Measurements from ENCODE around the gene CRYZ.

Gene CRYZ

DNA sequence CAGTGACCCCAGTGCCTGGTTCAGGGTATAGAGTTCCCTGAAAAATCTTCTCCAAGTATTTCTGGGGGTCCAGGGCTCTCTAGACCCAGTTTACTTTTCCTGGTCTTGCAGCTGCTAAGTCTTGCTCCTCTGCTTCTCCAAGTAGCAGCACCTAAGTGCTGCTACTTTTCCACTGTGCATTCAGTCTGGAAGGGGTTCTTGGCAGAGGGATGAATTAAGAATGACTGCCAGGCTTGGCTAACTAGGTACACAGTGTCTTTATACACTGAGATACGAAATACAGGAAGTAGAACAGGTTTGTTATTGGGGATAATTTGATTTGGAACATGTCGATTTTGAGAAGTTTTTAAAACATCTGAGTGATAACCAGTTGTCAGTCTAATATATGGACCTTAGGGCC is 35.0 kb downstream of the CRYZ start:
- TF ChIP-seq, protein P1, sequence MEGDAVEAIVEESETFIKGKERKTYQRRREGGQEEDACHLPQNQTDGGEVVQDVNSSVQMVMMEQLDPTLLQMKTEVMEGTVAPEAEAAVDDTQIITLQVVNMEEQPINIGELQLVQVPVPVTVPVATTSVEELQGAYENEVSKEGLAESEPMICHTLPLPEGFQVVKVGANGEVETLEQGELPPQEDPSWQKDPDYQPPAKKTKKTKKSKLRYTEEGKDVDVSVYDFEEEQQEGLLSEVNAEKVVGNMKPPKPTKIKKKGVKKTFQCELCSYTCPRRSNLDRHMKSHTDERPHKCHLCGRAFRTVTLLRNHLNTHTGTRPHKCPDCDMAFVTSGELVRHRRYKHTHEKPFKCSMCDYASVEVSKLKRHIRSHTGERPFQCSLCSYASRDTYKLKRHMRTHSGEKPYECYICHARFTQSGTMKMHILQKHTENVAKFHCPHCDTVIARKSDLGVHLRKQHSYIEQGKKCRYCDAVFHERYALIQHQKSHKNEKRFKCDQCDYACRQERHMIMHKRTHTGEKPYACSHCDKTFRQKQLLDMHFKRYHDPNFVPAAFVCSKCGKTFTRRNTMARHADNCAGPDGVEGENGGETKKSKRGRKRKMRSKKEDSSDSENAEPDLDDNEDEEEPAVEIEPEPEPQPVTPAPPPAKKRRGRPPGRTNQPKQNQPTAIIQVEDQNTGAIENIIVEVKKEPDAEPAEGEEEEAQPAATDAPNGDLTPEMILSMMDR (IDR thresholded peaks at IDR 0.05), result no peak

GRCh38 chr1:74693473-74693872 is 39.4 kb downstream of the CRYZ start:
- TF ChIP-seq, protein P1 (IDR thresholded peaks at IDR 0.05), result no peak

- TF ChIP-seq, protein P1 (IDR thresholded peaks at IDR 0.05), result no peak
Observed at GRCh38 chr1:74690909-74691308, 41.9 kb downstream of the CRYZ start.

DNA sequence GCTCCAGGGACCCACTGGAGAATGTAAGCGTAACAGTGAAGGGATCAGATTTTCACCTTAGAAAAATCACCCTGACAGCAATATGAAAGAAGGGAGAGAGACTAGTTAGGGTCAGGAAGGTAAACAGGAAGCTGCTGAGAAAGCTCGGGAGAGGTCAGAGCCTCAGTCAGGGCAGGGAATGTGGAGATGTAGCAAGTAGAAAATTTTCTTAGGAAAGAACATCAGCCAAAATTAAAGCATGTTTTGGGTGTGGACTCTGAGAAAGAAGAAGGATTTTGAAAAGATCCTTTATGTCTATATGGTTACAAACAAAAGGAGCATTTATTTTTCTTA is 42.5 kb downstream of the CRYZ start:
- TF ChIP-seq, protein P1 (IDR thresholded peaks at IDR 0.05), result no peak

GRCh38 chr1:74689621-74690363 is 43.1 kb downstream of the CRYZ start:
- TF ChIP-seq, protein P1 (IDR thresholded peaks at IDR 0.05), result peak; percentile 88

DNA sequence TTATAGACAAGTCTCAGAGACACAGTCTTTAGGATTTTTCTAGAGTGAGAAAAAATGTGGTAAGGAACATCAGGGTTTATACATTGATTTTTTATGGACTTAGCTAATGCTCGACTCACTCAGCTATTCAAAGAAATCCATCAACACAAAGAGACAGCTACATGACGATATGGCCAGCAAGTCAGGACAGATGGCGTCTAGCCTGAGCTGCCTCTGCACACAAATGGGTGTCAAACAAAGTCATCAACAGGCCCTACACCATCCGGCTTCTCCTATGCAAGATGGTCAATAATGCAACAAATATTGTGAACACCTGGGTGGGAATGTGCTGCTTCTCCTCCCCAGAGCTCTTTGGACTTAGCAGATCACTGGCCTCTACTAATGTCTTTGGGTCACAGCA is 45.9 kb downstream of the CRYZ start:
- TF ChIP-seq, protein P1 (IDR thresholded peaks at IDR 0.05), result no peak

- TF ChIP-seq, protein P1 (IDR thresholded peaks at IDR 0.05), result no peak
Observed at GRCh38 chr1:74684301-74684700, 48.5 kb downstream of the CRYZ start.

DNA sequence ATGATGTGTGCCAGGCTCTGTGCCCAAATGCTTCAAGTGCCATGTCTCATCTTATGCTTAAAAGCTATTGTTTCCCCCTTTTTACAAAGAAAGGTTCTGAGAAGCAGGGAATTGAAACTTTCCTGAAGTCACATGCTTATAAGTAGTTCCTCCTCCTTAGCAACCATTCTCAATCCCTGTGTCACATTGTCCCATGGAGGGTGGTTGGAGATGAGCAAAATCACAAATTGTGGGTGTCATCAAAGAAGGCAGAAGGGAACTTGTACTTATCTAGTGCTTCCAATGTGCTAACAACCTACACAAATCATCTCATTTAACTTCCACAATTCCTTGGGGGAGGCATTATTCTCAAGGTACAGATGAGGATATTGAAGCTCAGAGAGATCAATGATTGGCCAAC is 49.2 kb downstream of the CRYZ start:
- TF ChIP-seq, protein P1 (IDR thresholded peaks at IDR 0.05), result no peak
